ENCODE data around the gene CDC42BPA.
A peak's percentile ranks its signal among the peaks of the same experiment; 100 is the strongest.

Gene CDC42BPA

GRCh38 chr1:226977643-226978431 lies 340.5 kb downstream of the CDC42BPA start:
- no peak for DNase-seq

- DNase-seq: no peak
These were observed 341.2 kb downstream of the CDC42BPA start for GRCh38 chr1:226976978-226977642.

- no peak for DNase-seq
These were observed 341.9 kb downstream of the CDC42BPA start for GRCh38 chr1:226976276-226976977.

- DNase-seq: peak; percentile 73
These were observed 342.7 kb downstream of the CDC42BPA start for GRCh38 chr1:226975259-226976250.

- DNase-seq: no peak
These were observed 343.6 kb downstream of the CDC42BPA start for GRCh38 chr1:226974544-226975258.

- DNase-seq: no peak
These were observed 344.3 kb downstream of the CDC42BPA start for GRCh38 chr1:226973898-226974543.

GRCh38 chr1:226973371-226973897 lies 344.9 kb downstream of the CDC42BPA start:
- DNase-seq: no peak

GRCh38 chr1:226972931-226973330 lies 345.4 kb downstream of the CDC42BPA start:
- DNase-seq: no peak

- DNase-seq: no peak
These were observed 346.5 kb downstream of the CDC42BPA start for GRCh38 chr1:226971765-226972164.

GRCh38 chr1:226967665-226968064 lies 350.6 kb downstream of the CDC42BPA start:
- no peak for DNase-seq

GRCh38 chr1:226966683-226967082 lies 351.6 kb downstream of the CDC42BPA start:
- DNase-seq: no peak

- DNase-seq: no peak
These were observed 352.5 kb downstream of the CDC42BPA start for GRCh38 chr1:226965581-226966440.

GRCh38 chr1:226964611-226965486 lies 353.4 kb downstream of the CDC42BPA start:
- DNase-seq: no peak

- DNase-seq: no peak
These were observed 354.2 kb downstream of the CDC42BPA start for GRCh38 chr1:226964068-226964425.

GRCh38 chr1:226962421-226963391 lies 355.6 kb downstream of the CDC42BPA start:
- DNase-seq: no peak

GRCh38 chr1:226960944-226961765 lies 357.1 kb downstream of the CDC42BPA start:
- no peak for DNase-seq

GRCh38 chr1:226960256-226960655 lies 358.0 kb downstream of the CDC42BPA start:
- no peak for DNase-seq
